ENCODE results near the gene ELOVL4.

Gene ELOVL4

GRCh38 chr6:79895382-79896074, 51.8 kb downstream of the ELOVL4 start:
- no peaks in the 10 kb centered on the region for H3K9me3 ChIP-seq (ENCODE audit: low read length)
- no peaks in the 10 kb centered on the region for H3K4me1 ChIP-seq (ENCODE audit: insufficient read depth, low read length)
- no peak overlapping the region for H3K4me3 ChIP-seq (ENCODE audit: low read length)
- no peaks in the 10 kb centered on the region for H3K36me3 ChIP-seq (ENCODE audit: insufficient read depth, low read length)
- no peaks in the 10 kb centered on the region for H3K27me3 ChIP-seq (ENCODE audit: insufficient read depth, low read length)
- H2AFZ ChIP-seq (ENCODE audit: low read depth, low read length): no peak overlapping the region

DNA sequence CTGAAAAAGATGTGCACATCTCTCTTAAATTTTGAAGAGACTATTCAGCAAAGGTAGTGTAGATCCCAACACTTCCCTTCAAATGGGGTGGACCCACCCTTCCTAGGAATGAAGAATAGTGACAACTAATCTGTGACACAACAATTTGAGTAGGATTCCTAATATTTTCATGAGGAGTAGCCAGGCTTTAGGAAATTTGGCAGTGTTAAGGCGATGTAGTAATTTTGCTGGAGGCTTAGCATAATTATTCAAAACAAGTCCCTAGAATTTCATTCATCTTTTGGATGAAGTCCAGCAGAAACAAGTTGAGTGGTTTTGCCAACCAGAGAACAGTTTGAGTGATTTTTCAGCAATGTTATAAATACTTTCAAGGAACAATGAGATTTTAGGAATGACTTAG, 52.4 kb downstream of the ELOVL4 start:
- no peaks in the 10 kb centered on the region for H3K36me3 ChIP-seq (ENCODE audit: insufficient read depth, low read length)
- no peaks in the 10 kb centered on the region for H3K27me3 ChIP-seq (ENCODE audit: insufficient read depth, low read length)
- no peaks in the 10 kb centered on the region for H3K4me1 ChIP-seq (ENCODE audit: insufficient read depth, low read length)
- no peak overlapping the region for H3K4me3 ChIP-seq (ENCODE audit: low read length)
- no peak overlapping the region for H2AFZ ChIP-seq (ENCODE audit: low read depth, low read length)
- no peaks in the 10 kb centered on the region for H3K9me3 ChIP-seq (ENCODE audit: low read length)

DNA sequence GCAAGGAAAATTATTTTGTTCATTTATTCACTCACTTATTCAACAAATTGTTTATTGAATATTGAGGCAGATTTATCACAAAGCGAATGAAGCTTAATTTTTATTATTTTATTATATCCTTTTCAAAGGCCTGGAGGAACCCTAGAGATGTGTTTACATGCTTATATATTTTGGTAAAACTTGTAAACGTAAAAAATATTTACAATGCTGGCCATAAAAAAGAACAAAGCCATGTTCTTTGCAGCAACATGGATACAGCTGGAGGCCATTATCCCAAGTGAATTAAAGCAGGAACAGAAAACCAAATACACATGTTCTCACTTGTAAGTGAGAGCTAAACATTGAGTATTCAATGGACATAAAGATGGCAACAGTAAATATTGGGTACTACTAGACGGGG, 58.8 kb downstream of the ELOVL4 start:
- Histone ChIP-seq H3K4me1 (ENCODE audit: insufficient read depth, low read length) (no peaks in the 10 kb centered on the region), H2AFZ (ENCODE audit: low read depth, low read length) (no peak overlapping the region), H3K9me3 (ENCODE audit: low read length) (no peaks in the 10 kb centered on the region), H3K36me3 (ENCODE audit: insufficient read depth, low read length) (no peaks in the 10 kb centered on the region), H3K27me3 (ENCODE audit: insufficient read depth, low read length) (no peaks in the 10 kb centered on the region), H3K4me3 (ENCODE audit: low read length) (no peak overlapping the region)

DNA sequence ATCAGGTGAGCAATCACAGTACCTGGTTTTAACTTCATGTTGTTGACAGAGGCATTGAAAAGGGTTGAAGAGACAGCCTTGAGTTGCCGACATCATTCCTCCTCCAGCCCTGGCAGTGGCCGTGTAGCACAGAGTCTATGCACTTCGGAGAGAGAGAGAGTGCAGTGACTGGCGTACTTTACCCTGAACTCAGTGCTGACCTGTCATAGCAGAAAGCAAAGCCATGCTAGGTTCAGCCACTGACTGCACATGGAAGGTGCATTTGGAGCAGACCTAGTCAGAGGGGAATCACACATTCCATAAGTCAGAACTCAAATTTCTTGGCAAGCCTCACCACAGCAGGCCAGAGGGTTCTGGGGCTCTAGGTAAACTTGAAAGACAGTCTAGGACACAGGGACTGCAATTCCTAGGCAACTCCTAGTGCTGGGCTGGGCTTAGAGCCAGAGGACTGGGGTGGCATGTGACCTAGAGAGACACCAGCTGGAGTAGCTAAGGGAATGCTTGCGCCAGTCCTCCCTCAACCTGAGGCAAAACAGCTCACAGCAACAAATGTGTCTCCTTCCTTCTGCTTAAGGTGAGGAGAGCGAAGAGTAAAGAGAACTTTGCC, 69.1 kb downstream of the ELOVL4 start:
- Histone ChIP-seq H3K9me3 (ENCODE audit: low read length) (no peaks in the 10 kb centered on the region), H3K27me3 (ENCODE audit: insufficient read depth, low read length) (no peaks in the 10 kb centered on the region), H3K36me3 (ENCODE audit: insufficient read depth, low read length) (no peaks in the 10 kb centered on the region), H3K4me1 (ENCODE audit: insufficient read depth, low read length) (peaks cover under 1% of the 10 kb centered on the region), H3K4me3 (ENCODE audit: low read length) (no peak overlapping the region), H2AFZ (ENCODE audit: low read depth, low read length) (no peak overlapping the region)

DNA sequence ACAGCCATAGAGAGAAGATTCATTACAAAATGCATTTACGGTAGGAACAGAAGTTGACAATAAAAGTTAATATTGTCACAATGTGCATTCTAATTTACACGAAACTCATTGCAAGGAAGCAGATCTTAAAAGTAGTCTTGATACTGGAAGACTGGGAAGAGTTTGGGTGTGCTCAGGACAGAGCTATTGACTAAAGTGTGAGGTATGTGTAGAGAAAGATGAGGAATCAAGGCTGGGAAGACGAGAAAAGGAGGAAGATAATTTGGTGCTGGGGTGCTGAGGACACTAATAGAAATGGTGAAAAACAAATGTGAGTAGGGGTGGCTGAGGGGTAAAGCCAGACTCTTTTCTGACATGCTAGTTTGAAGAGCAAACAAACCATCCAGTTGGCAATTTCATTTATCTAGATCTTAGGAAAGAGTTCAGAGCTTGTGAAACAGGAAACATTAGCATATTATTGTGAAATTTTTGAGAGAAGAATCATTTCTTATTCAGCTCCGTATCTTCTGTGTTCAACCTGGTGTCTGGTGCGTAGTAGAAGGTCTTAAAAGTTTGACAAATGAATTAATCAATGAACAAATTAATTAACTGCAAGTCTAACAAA, 72.7 kb downstream of the ELOVL4 start:
- Histone ChIP-seq H3K9me3 (ENCODE audit: low read length) (no peaks in the 10 kb centered on the region), H2AFZ (ENCODE audit: low read depth, low read length) (no peak overlapping the region), H3K27me3 (ENCODE audit: insufficient read depth, low read length) (no peaks in the 10 kb centered on the region), H3K36me3 (ENCODE audit: insufficient read depth, low read length) (no peaks in the 10 kb centered on the region), H3K4me1 (ENCODE audit: insufficient read depth, low read length) (peaks cover 33% of the 10 kb centered on the region), H3K4me3 (ENCODE audit: low read length) (no peak overlapping the region)

DNA sequence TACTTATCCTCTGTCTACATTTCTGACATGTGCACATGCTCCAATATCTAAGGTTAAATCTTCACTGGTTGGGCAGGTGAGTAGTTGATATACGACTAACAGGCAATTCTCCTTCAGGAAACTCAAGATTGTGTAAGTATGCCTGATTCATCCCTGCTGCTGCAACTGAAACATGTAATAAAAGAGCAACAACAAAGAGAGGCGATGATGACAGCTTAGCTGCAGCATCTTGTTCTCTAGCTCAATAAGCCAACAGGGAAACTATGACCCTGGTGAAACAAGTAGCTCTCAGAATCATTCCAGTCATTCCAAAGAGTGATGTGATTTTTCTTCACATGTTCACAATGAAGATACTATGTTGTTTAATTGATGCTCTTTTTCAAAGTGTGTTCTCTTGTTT, 74.4 kb downstream of the ELOVL4 start:
- Histone ChIP-seq H3K9me3 (ENCODE audit: low read length) (no peaks in the 10 kb centered on the region), H3K4me3 (ENCODE audit: low read length) (no peak overlapping the region), H3K36me3 (ENCODE audit: insufficient read depth, low read length) (no peaks in the 10 kb centered on the region), H3K4me1 (ENCODE audit: insufficient read depth, low read length) (peaks cover 37% of the 10 kb centered on the region), H2AFZ (ENCODE audit: low read depth, low read length) (no peak overlapping the region), H3K27me3 (ENCODE audit: insufficient read depth, low read length) (no peaks in the 10 kb centered on the region)

GRCh38 chr6:79872303-79872702, 75.0 kb downstream of the ELOVL4 start:
- H2AFZ ChIP-seq (ENCODE audit: low read depth, low read length): no peak overlapping the region
- H3K9me3 ChIP-seq (ENCODE audit: low read length): no peaks in the 10 kb centered on the region
- H3K4me3 ChIP-seq (ENCODE audit: low read length): no peak overlapping the region
- H3K36me3 ChIP-seq (ENCODE audit: insufficient read depth, low read length): no peaks in the 10 kb centered on the region
- peaks cover 37% of the 10 kb centered on the region for H3K4me1 ChIP-seq (ENCODE audit: insufficient read depth, low read length)
- no peaks in the 10 kb centered on the region for H3K27me3 ChIP-seq (ENCODE audit: insufficient read depth, low read length)

- Histone ChIP-seq H2AFZ (ENCODE audit: low read depth, low read length) (peak overlapping the region; percentile 81), H3K4me3 (ENCODE audit: low read length) (peak overlapping the region; percentile 36), H3K36me3 (ENCODE audit: insufficient read depth, low read length) (no peaks in the 10 kb centered on the region), H3K4me1 (ENCODE audit: insufficient read depth, low read length) (peaks cover 37% of the 10 kb centered on the region), H3K9me3 (ENCODE audit: low read length) (no peaks in the 10 kb centered on the region), H3K27me3 (ENCODE audit: insufficient read depth, low read length) (no peaks in the 10 kb centered on the region)
These were observed 77.7 kb downstream of the ELOVL4 start for GRCh38 chr6:79869600-79870084.

DNA sequence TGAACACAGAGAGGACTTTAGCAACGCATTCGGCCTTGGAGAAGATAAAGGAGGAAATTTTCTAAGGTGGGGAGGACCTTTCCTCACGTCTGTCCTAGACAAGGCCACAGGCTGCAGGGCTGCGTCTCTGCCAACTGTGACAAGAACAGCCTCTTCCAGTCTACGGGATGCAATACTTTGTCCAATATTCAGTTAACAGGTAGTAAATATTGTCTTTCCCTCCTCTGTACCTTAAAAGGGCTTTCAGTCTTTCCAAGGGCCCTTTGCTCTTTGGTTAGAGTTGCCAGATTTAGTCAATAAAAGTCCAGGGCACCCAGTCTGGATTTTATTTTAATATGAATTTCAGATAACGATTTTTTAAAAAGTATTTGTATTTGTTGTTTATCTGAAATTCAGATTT, 78.2 kb downstream of the ELOVL4 start:
- no peaks in the 10 kb centered on the region for H3K36me3 ChIP-seq (ENCODE audit: insufficient read depth, low read length)
- H3K9me3 ChIP-seq (ENCODE audit: low read length): no peaks in the 10 kb centered on the region
- peaks cover 38% of the 10 kb centered on the region for H3K4me1 ChIP-seq (ENCODE audit: insufficient read depth, low read length)
- no peak overlapping the region for H2AFZ ChIP-seq (ENCODE audit: low read depth, low read length)
- no peaks in the 10 kb centered on the region for H3K27me3 ChIP-seq (ENCODE audit: insufficient read depth, low read length)
- no peak overlapping the region for H3K4me3 ChIP-seq (ENCODE audit: low read length)

GRCh38 chr6:79868098-79868722, 79.1 kb downstream of the ELOVL4 start:
- H3K4me1 ChIP-seq (ENCODE audit: insufficient read depth, low read length): peaks cover 40% of the 10 kb centered on the region
- H3K27me3 ChIP-seq (ENCODE audit: insufficient read depth, low read length): no peaks in the 10 kb centered on the region
- H3K9me3 ChIP-seq (ENCODE audit: low read length): no peaks in the 10 kb centered on the region
- H2AFZ ChIP-seq (ENCODE audit: low read depth, low read length): peak overlapping the region; percentile 59
- peak overlapping the region; percentile 11 for H3K4me3 ChIP-seq (ENCODE audit: low read length)
- no peaks in the 10 kb centered on the region for H3K36me3 ChIP-seq (ENCODE audit: insufficient read depth, low read length)

Data from neuron (in vitro differentiated cells).